ENCODE data around the gene P2RX6.
"Not testable (repeated sequence)": the region's sequence is repeated elsewhere in the genome, so short reads cannot be mapped to it uniquely, and the experiment has no call there.

P2RX6 gene

GRCh38 chr22:21033895-21034294 lies 18.9 kb downstream of the P2RX6 start:
- no peak for DNase-seq

- DNase-seq, result no peak
Measured at GRCh38 chr22:21034989-21035388, 20.0 kb downstream of the P2RX6 start.

GRCh38 chr22:21038405-21038804 lies 23.4 kb downstream of the P2RX6 start:
- no peak for DNase-seq

- DNase-seq, result not testable (repeated sequence)
Measured at GRCh38 chr22:21039158-21039557, 24.2 kb downstream of the P2RX6 start.

- no peak for DNase-seq
Measured at GRCh38 chr22:21041937-21042336, 27.0 kb downstream of the P2RX6 start.

- DNase-seq, result no peak
Measured at GRCh38 chr22:21042978-21043859, 28.3 kb downstream of the P2RX6 start.

- DNase-seq, result no peak
Measured at GRCh38 chr22:21043860-21044535, 29.0 kb downstream of the P2RX6 start.

- DNase-seq, result no peak
Measured at GRCh38 chr22:21044931-21045584, 30.1 kb downstream of the P2RX6 start.

GRCh38 chr22:21045585-21046294 lies 30.8 kb downstream of the P2RX6 start, which contains the start of gene LRRC74B:
LRRC74B (plus strand) TSS chr22:21045946; CDS start chr22:21045987, 41 bp downstream.
- DNase-seq, result peak; percentile 5 to 60 (median 28)

GRCh38 chr22:21047035-21047661 lies 32.2 kb downstream of the P2RX6 start:
- DNase-seq, result no peak

GRCh38 chr22:21047730-21048129 lies 32.8 kb downstream of the P2RX6 start:
- no peak for DNase-seq

- not testable (repeated sequence) for DNase-seq
Measured at GRCh38 chr22:21048448-21048847, 33.5 kb downstream of the P2RX6 start.

- DNase-seq, result not testable (repeated sequence)
Measured at GRCh38 chr22:21048965-21049364, 34.0 kb downstream of the P2RX6 start.

- DNase-seq, result no peak
Measured at GRCh38 chr22:21051145-21051830, 36.3 kb downstream of the P2RX6 start.

- no peak for DNase-seq
Measured at GRCh38 chr22:21051831-21052400, 37.0 kb downstream of the P2RX6 start.

GRCh38 chr22:21052715-21053459 lies 37.9 kb downstream of the P2RX6 start:
- DNase-seq, result no peak

GRCh38 chr22:21054046-21054713 lies 39.2 kb downstream of the P2RX6 start:
- DNase-seq, result no peak

GRCh38 chr22:21054714-21055563 lies 40.0 kb downstream of the P2RX6 start:
- DNase-seq, result no peak

- DNase-seq, result no peak
Measured at GRCh38 chr22:21055564-21055834, 40.5 kb downstream of the P2RX6 start.
